Measurements from ENCODE around the gene OR2J2.

- no peak for TF ChIP-seq POLR2A (conservative IDR thresholded peaks at IDR 0.05)
- no peak for TF ChIP-seq HCFC1 (IDR thresholded peaks at IDR 0.05; ENCODE audit: low read depth, low read length)
- no peak for TF ChIP-seq ADNP (tag; IDR thresholded peaks at IDR 0.05)
- TF ChIP-seq CTCF (IDR thresholded peaks at IDR 0.05 in 2 of 3, conservative IDR thresholded peaks at IDR 0.05 in 1 of 3; ENCODE audit: insufficient read depth in 2 of 3, low read depth in 1 of 3, low read length in 3 of 3): no peak
- TF ChIP-seq CBX1 (IDR thresholded peaks at IDR 0.05; ENCODE audit: low read depth): no peak
- TF ChIP-seq EZH2 (IDR thresholded peaks at IDR 0.05; ENCODE audit: borderline replicate concordance, low read depth, low read length): no peak
- no peak for TF ChIP-seq SMARCA5 (IDR thresholded peaks at IDR 0.05)
- no peak for TF ChIP-seq TAF1 (IDR thresholded peaks at IDR 0.05; ENCODE audit: control insufficient read depth, extremely low read depth, insufficient read depth, low read length, severe bottlenecking)
- TF ChIP-seq ZNF592 (IDR thresholded peaks at IDR 0.05): no peak
- TF ChIP-seq FOS (IDR thresholded peaks at IDR 0.05; ENCODE audit: extremely low read depth, insufficient read length): no peak
- no peak for TF ChIP-seq MXI1 (IDR thresholded peaks at IDR 0.05; ENCODE audit: low read depth, low read length)
These were observed 17.6 kb upstream of the OR2J2 start for GRCh38 chr6:29153083-29153482.
